ENCODE data around the gene PRSS48. TPM values are rescaled to one million over a fixed set of nuclear protein-coding genes. Genes with fewer than 3 reads are reported as not detected.

The PRSS48 gene
- total and polyA plus RNA-seq, 4 donors: 0.64 TPM; not detected in 3

GRCh38 chr4:151294833-151295496, 18.0 kb downstream of the PRSS48 start:
- Histone ChIP-seq H3K27me3 (ENCODE audit: control insufficient read depth in 4 of 4, insufficient read depth in 4 of 4, low read length in 3 of 4) (no peaks in the 10 kb centered on the region), H3K4me3 (ENCODE audit: low read depth in 1 of 3, low read length in 3 of 3) (no peak overlapping the region), H3K27ac (ENCODE audit: low read depth in 1 of 2, low read length in 2 of 2) (peak overlapping the region in 1 of 2 donors; percentile 5), H3K4me1 (ENCODE audit: control insufficient read depth in 4 of 4, insufficient read depth in 4 of 4, low read length in 3 of 4) (peaks cover 0 to 24% (median 17%) of the 10 kb centered on the region in 4 donors), H3K9me3 (ENCODE audit: control insufficient read depth in 4 of 4, low read length in 3 of 4) (no peaks in the 10 kb centered on the region), H3K36me3 (ENCODE audit: control insufficient read depth in 4 of 4, insufficient read depth in 3 of 4, low read depth in 1 of 4, low read length in 3 of 4) (peaks cover 0 to 1% (median 0%) of the 10 kb centered on the region in 4 donors), H3K9ac (ENCODE audit: low read depth in 1 of 2, low read length in 2 of 2) (no peak overlapping the region)
- 45% methylated on average over 5 of the region's 5 CpGs for WGBS
- TF ChIP-seq SP1 (IDR thresholded peaks at IDR 0.05): peak; percentile 23
- TF ChIP-seq MAX (IDR thresholded peaks at IDR 0.05): no peak
- TF ChIP-seq HNF4A (conservative IDR thresholded peaks at IDR 0.05): peak; percentile 62 to 66
- TF ChIP-seq EGR1 (IDR thresholded peaks at IDR 0.05; ENCODE audit: low read depth in 2 of 2): no peak
- TF ChIP-seq RXRA (IDR thresholded peaks at IDR 0.05): peak; percentile 44 to 72
- DNase-seq (ENCODE audit: low spot score): no peak

- Histone ChIP-seq H3K36me3 (ENCODE audit: control insufficient read depth in 4 of 4, insufficient read depth in 3 of 4, low read depth in 1 of 4, low read length in 3 of 4) (no peaks in the 10 kb centered on the region), H3K4me1 (ENCODE audit: control insufficient read depth in 4 of 4, insufficient read depth in 4 of 4, low read length in 3 of 4) (peaks cover 0 to 24% (median 17%) of the 10 kb centered on the region in 4 donors), H3K27ac (ENCODE audit: low read depth in 1 of 2, low read length in 2 of 2) (no peak overlapping the region), H3K4me3 (ENCODE audit: low read depth in 1 of 3, low read length in 3 of 3) (no peak overlapping the region), H3K9ac (ENCODE audit: low read depth in 1 of 2, low read length in 2 of 2) (no peak overlapping the region), H3K9me3 (ENCODE audit: control insufficient read depth in 4 of 4, low read length in 3 of 4) (no peaks in the 10 kb centered on the region), H3K27me3 (ENCODE audit: control insufficient read depth in 4 of 4, insufficient read depth in 4 of 4, low read length in 3 of 4) (no peaks in the 10 kb centered on the region)
- no peak for DNase-seq (ENCODE audit: low spot score)
- 37% methylated on average over 3 of the region's 3 CpGs for WGBS
- TF ChIP-seq RAD21 (IDR thresholded peaks at IDR 0.05) (peak in 1 of 2 donors; percentile 27), ATF3 (IDR thresholded peaks at IDR 0.05) (no peak), FOXA2 (IDR thresholded peaks at IDR 0.05) (no peak), NR2F2 (IDR thresholded peaks at IDR 0.05) (no peak), HNF4A (conservative IDR thresholded peaks at IDR 0.05) (peak; percentile 17 to 26), RXRA (IDR thresholded peaks at IDR 0.05) (peak in 1 of 2 donors; percentile 29), MAX (IDR thresholded peaks at IDR 0.05) (no peak), GABPA (IDR thresholded peaks at IDR 0.05 in 1 of 2, conservative IDR thresholded peaks at IDR 0.05 in 1 of 2) (no peak), HNF4G (IDR thresholded peaks at IDR 0.05) (peak; percentile 6)
Measured at GRCh38 chr4:151296227-151296626, 19.3 kb downstream of the PRSS48 start.

GRCh38 chr4:151297170-151297569, 20.2 kb downstream of the PRSS48 start:
- Histone ChIP-seq H3K27me3 (ENCODE audit: control insufficient read depth in 4 of 4, insufficient read depth in 4 of 4, low read length in 3 of 4) (no peaks in the 10 kb centered on the region), H3K36me3 (ENCODE audit: control insufficient read depth in 4 of 4, insufficient read depth in 3 of 4, low read depth in 1 of 4, low read length in 3 of 4) (no peaks in the 10 kb centered on the region), H3K4me1 (ENCODE audit: control insufficient read depth in 4 of 4, insufficient read depth in 4 of 4, low read length in 3 of 4) (peaks cover 0 to 24% (median 17%) of the 10 kb centered on the region in 4 donors), H3K9ac (ENCODE audit: low read depth in 1 of 2, low read length in 2 of 2) (no peak overlapping the region), H3K4me3 (ENCODE audit: low read depth in 1 of 3, low read length in 3 of 3) (no peak overlapping the region), H3K27ac (ENCODE audit: low read depth in 1 of 2, low read length in 2 of 2) (no peak overlapping the region), H3K9me3 (ENCODE audit: control insufficient read depth in 4 of 4, low read length in 3 of 4) (no peaks in the 10 kb centered on the region)
- TF ChIP-seq EGR1 (IDR thresholded peaks at IDR 0.05; ENCODE audit: low read depth in 2 of 2) (no peak), TAF1 (conservative IDR thresholded peaks at IDR 0.05) (no peak), SP1 (IDR thresholded peaks at IDR 0.05) (no peak), YY1 (IDR thresholded peaks at IDR 0.05) (no peak), NR2F2 (IDR thresholded peaks at IDR 0.05) (no peak), GABPA (IDR thresholded peaks at IDR 0.05 in 1 of 2, conservative IDR thresholded peaks at IDR 0.05 in 1 of 2) (no peak), RAD21 (IDR thresholded peaks at IDR 0.05) (no peak), ATF3 (IDR thresholded peaks at IDR 0.05) (no peak)
- no peak for DNase-seq (ENCODE audit: low spot score)

All from liver (tissue), 9 donors.